ENCODE data around the gene CEP131. TPM values are rescaled to one million over a fixed set of nuclear protein-coding genes. Genes with fewer than 3 reads are reported as not detected.

The CEP131 gene
- total and polyA plus RNA-seq, 5 donors from 2014 or later: 1.4 to 9.9 (median 2.0) TPM

DNA sequence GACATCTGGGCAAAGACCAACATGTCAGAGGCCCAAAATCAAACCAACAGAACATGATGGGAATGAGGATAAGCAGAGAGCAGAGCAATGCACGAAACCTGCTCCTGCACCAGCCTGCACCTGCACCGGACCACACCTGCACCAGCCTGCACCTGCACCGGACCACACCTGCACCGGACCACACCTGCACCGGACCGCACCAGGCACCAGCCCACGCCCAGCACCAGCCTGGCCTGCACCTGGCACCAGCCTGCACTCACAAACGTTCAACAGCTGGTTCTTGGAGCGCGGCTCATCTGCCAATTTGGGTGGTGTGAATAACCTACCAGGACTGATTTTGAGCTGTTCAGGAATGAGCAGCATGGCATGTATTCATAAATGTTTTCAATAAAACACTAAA, 18.2 kb downstream of the CEP131 start:
- DNase-seq (no peak), ATAC-seq (ENCODE audit: low read depth in 2 of 2) (no peak)
- no peaks in the 10 kb centered on the region for H3K4me1 ChIP-seq (ENCODE audit: control insufficient read depth, insufficient read depth, low read length, poor library complexity, severe bottlenecking)
- H3K4me3 ChIP-seq (ENCODE audit: low read depth, low read length): no peak overlapping the region
- Mint-ChIP-seq H3K36me3 (no peaks in the 10 kb centered on the region), H3K4me3 (no peak overlapping the region), H3K4me1 (no peaks in the 10 kb centered on the region), H3K27me3 (no peaks in the 10 kb centered on the region), H3K27ac (no peak overlapping the region), H3K9me3 (no peaks in the 10 kb centered on the region)
- H3K27ac ChIP-seq (ENCODE audit: insufficient read depth, low read length, poor library complexity, severe bottlenecking): no peak overlapping the region
- H3K27me3 ChIP-seq (ENCODE audit: control insufficient read depth, insufficient read depth, low read length): no peaks in the 10 kb centered on the region
- no peaks in the 10 kb centered on the region for H3K9me3 ChIP-seq (ENCODE audit: control insufficient read depth in 2 of 2, low read length in 2 of 2)
- H3K36me3 ChIP-seq (ENCODE audit: control insufficient read depth, insufficient read depth, low read length): no peaks in the 10 kb centered on the region

DNA sequence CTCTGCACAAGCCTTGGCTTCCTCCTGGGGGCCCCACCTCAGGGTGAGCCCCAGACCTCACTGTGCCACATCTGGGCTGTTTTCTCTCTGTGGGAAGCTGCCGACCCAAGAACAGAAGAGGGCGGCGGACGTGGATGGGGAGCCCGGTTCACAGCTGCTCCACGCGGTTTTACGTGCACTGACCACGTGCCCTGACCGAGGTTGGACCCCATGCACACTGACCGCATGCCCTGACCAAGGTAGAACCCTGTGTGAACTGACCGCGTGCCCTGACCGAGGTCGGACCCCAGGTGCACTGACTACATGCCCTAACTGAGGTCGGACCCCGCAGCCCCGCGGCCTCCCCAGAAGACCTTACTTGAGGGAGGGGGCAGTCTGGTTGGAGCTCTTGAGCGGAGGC, 19.6 kb downstream of the CEP131 start:
- H3K9me3 Mint-ChIP-seq: peaks cover 0 to 2% (median 0%) of the 10 kb centered on the region in 7 donors
- Histone ChIP-seq H3K4me3 (ENCODE audit: low read depth, low read length) (no peak overlapping the region), H3K27me3 (ENCODE audit: control insufficient read depth, insufficient read depth, low read length) (no peaks in the 10 kb centered on the region), H3K36me3 (ENCODE audit: control insufficient read depth, insufficient read depth, low read length) (no peaks in the 10 kb centered on the region), H3K9me3 (ENCODE audit: control insufficient read depth in 2 of 2, low read length in 2 of 2) (no peaks in the 10 kb centered on the region), H3K4me1 (ENCODE audit: control insufficient read depth, insufficient read depth, low read length, poor library complexity, severe bottlenecking) (no peaks in the 10 kb centered on the region), H3K27ac (ENCODE audit: insufficient read depth, low read length, poor library complexity, severe bottlenecking) (no peak overlapping the region)
- H3K27ac Mint-ChIP-seq: no peak overlapping the region
- no peaks in the 10 kb centered on the region for H3K4me1 Mint-ChIP-seq
- H3K4me3 Mint-ChIP-seq: no peak overlapping the region
- DNase-seq (no peak), ATAC-seq (ENCODE audit: low read depth in 2 of 2) (no peak)
- no peaks in the 10 kb centered on the region for H3K36me3 Mint-ChIP-seq
- H3K27me3 Mint-ChIP-seq: no peaks in the 10 kb centered on the region

DNA sequence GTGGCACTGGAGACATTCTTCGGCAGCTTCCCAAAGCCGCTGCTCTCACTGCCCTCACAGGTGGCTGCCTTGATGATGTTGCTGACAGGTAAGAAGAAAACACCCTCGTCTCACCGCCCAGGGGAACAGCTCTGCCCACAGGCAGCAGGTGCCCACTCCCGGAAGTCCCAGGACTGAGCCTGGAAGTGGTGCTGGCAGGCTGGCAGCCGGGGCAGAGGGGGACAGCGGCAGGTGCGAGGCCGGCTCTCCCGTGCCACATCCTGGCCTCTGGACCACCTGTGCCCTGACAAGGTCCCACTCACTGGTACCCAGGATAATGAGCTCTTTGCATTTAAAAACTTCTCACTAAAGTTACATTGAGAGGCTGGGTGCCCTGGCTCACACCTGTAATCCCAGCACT, 20.4 kb downstream of the CEP131 start:
- Histone ChIP-seq H3K9me3 (ENCODE audit: control insufficient read depth in 2 of 2, low read length in 2 of 2) (no peaks in the 10 kb centered on the region), H3K27ac (ENCODE audit: insufficient read depth, low read length, poor library complexity, severe bottlenecking) (no peak overlapping the region), H3K36me3 (ENCODE audit: control insufficient read depth, insufficient read depth, low read length) (no peaks in the 10 kb centered on the region), H3K4me1 (ENCODE audit: control insufficient read depth, insufficient read depth, low read length, poor library complexity, severe bottlenecking) (no peaks in the 10 kb centered on the region), H3K27me3 (ENCODE audit: control insufficient read depth, insufficient read depth, low read length) (no peaks in the 10 kb centered on the region), H3K4me3 (ENCODE audit: low read depth, low read length) (no peak overlapping the region)
- Mint-ChIP-seq H3K27me3 (no peaks in the 10 kb centered on the region), H3K4me1 (no peaks in the 10 kb centered on the region), H3K4me3 (no peak overlapping the region), H3K27ac (no peak overlapping the region), H3K36me3 (no peaks in the 10 kb centered on the region), H3K9me3 (peaks cover 0 to 2% (median 0%) of the 10 kb centered on the region in 7 donors)
- ATAC-seq (ENCODE audit: low read depth in 2 of 2): no peak
- DNase-seq: no peak

DNA sequence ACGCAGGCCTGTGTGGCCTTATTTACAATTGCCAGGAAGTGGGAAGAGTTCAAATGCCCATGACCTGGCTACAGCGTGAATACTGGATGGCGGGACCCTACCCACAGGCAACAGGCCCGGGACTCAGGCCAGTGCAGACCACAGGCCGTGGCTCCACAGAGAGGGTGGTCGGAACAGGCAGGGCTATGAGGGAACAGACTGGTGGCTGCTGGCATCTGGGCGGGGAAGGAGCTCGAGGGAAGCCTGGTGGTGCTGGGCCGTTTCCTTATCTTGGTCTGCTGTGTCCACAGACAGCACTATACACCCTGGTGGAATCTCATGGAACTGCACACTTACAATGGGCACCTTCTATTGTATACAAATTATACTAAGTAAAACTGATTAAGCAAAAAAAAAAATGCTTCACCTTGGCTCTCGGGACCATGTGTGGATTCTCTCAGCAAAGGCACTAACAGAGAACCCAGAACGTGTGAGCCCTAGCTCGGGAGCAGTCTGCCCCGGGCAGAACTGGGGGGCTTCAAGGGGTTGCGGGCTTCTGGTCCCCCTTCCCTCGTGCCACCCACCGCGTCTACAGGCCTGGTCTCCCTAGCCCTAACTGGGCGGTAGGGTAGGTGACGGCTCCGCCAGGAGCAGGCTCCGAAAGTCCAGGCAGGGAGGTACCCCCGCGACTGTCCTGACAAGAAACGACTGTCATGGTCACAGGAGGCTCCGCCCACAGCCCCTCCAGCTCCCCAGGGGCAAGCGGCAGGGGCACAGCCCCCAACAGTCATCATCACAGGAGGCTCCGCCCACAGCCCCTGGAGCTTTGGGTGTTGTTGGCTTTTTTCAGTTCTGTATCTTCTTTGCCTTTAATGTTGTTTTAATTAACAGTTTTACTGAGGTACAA, 21.8 kb downstream of the CEP131 start:
- Mint-ChIP-seq H3K36me3 (no peaks in the 10 kb centered on the region), H3K9me3 (peaks cover 0 to 2% (median 0%) of the 10 kb centered on the region in 7 donors), H3K27ac (peak overlapping the region in 1 of 3 donors; percentile 62), H3K4me1 (no peaks in the 10 kb centered on the region), H3K4me3 (no peak overlapping the region), H3K27me3 (no peaks in the 10 kb centered on the region)
- H3K4me3 ChIP-seq (ENCODE audit: low read depth, low read length): no peak overlapping the region
- H3K27ac ChIP-seq (ENCODE audit: insufficient read depth, low read length, poor library complexity, severe bottlenecking): no peak overlapping the region
- H3K9me3 ChIP-seq (ENCODE audit: control insufficient read depth in 2 of 2, low read length in 2 of 2): no peaks in the 10 kb centered on the region
- H3K4me1 ChIP-seq (ENCODE audit: control insufficient read depth, insufficient read depth, low read length, poor library complexity, severe bottlenecking): no peaks in the 10 kb centered on the region
- H3K27me3 ChIP-seq (ENCODE audit: control insufficient read depth, insufficient read depth, low read length): no peaks in the 10 kb centered on the region
- peak in 1 of 3 donors; percentile 52 for DNase-seq
- ATAC-seq (ENCODE audit: low read depth in 2 of 2): no peak
- no peaks in the 10 kb centered on the region for H3K36me3 ChIP-seq (ENCODE audit: control insufficient read depth, insufficient read depth, low read length)

DNA sequence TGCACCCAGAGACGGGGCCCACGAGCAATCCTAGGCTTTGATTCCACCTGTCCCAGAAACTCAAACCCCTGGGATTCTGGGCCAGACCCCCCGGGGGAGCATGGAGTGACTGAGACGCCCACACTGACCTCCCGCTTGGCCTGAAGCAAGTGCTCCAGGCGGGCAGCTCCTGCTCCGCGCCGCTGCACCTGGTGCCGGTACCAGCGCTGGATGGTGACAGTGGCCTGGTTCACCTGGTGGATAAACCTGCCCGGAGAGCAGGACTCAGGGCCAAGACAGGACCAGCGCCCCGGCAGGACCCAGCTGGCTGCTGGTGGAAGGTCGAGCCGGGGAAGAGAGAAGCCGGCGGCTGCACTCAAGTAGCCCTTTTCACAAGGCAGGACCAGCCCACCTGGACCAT, 22.6 kb downstream of the CEP131 start:
- Histone ChIP-seq H3K27ac (ENCODE audit: insufficient read depth, low read length, poor library complexity, severe bottlenecking) (no peak overlapping the region), H3K9me3 (ENCODE audit: control insufficient read depth in 2 of 2, low read length in 2 of 2) (no peaks in the 10 kb centered on the region), H3K27me3 (ENCODE audit: control insufficient read depth, insufficient read depth, low read length) (no peaks in the 10 kb centered on the region), H3K36me3 (ENCODE audit: control insufficient read depth, insufficient read depth, low read length) (no peaks in the 10 kb centered on the region), H3K4me3 (ENCODE audit: low read depth, low read length) (no peak overlapping the region), H3K4me1 (ENCODE audit: control insufficient read depth, insufficient read depth, low read length, poor library complexity, severe bottlenecking) (no peaks in the 10 kb centered on the region)
- Mint-ChIP-seq H3K9me3 (peaks cover 0 to 2% (median 0%) of the 10 kb centered on the region in 7 donors), H3K4me1 (no peaks in the 10 kb centered on the region), H3K27me3 (no peaks in the 10 kb centered on the region), H3K27ac (no peak overlapping the region), H3K36me3 (no peaks in the 10 kb centered on the region), H3K4me3 (no peak overlapping the region)
- no peak for DNase-seq
- ATAC-seq (ENCODE audit: low read depth in 2 of 2): no peak

DNA sequence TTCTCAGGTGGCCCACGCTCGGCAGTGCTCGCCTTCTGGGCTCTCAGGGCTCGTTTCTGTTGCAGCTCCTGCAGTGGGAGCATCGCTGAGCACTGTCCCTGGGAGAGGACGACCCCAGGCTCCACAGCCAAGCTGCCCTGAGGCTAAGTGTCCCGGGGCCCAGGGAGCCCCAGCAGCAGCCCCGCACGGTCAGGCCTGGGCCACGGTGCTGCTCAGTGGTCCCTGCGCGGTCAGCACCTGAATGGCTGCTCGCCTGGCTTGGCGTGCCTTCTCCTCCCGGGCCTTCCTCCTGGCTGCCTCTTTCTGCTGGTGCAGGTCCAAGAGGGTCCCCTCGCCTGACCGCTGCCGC, 23.3 kb downstream of the CEP131 start:
- H3K9me3 ChIP-seq (ENCODE audit: control insufficient read depth in 2 of 2, low read length in 2 of 2): no peaks in the 10 kb centered on the region
- ATAC-seq (ENCODE audit: low read depth in 2 of 2) (no peak), DNase-seq (no peak)
- no peak overlapping the region for H3K4me3 Mint-ChIP-seq
- peaks cover 0 to 2% (median 0%) of the 10 kb centered on the region in 7 donors for H3K9me3 Mint-ChIP-seq
- no peaks in the 10 kb centered on the region for H3K27me3 ChIP-seq (ENCODE audit: control insufficient read depth, insufficient read depth, low read length)
- H3K4me1 ChIP-seq (ENCODE audit: control insufficient read depth, insufficient read depth, low read length, poor library complexity, severe bottlenecking): no peaks in the 10 kb centered on the region
- H3K36me3 Mint-ChIP-seq: no peaks in the 10 kb centered on the region
- H3K36me3 ChIP-seq (ENCODE audit: control insufficient read depth, insufficient read depth, low read length): no peaks in the 10 kb centered on the region
- H3K4me3 ChIP-seq (ENCODE audit: low read depth, low read length): no peak overlapping the region
- no peak overlapping the region for H3K27ac ChIP-seq (ENCODE audit: insufficient read depth, low read length, poor library complexity, severe bottlenecking)
- H3K27me3 Mint-ChIP-seq: no peaks in the 10 kb centered on the region
- H3K27ac Mint-ChIP-seq: no peak overlapping the region
- no peaks in the 10 kb centered on the region for H3K4me1 Mint-ChIP-seq

DNA sequence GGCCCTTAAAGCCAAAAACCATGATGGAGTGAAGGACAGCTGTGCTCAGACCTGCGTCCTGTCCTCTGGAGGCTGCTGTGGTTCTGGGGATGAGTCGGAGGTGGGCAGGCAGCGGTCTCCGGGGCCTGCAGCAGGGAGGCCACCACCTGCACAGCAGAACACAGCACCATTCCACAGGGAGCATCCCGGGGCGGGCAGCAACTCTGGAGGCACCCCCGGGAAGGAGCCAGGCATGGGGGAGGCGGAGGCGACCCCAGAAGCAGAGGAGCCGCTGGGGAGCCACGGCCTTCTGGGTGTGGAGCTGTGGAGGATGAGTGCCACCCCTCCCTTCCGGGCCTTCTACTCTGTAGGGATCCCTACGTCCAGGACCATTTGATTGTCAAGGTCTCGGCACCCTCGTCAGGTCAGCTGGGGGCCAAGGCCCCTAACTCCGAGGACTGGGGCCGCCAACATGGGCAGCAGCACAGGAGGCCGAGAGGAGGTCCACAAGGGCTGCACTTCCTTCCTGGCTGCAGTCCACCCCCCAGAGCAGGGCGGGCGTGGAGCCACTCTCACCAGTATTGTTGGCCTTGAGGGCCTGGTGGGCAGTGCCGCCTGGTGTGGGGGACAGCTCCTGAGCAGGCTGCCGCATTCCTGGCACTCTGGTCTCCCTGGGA, 23.8 kb downstream of the CEP131 start:
- Histone ChIP-seq H3K9me3 (ENCODE audit: control insufficient read depth in 2 of 2, low read length in 2 of 2) (no peaks in the 10 kb centered on the region), H3K4me3 (ENCODE audit: low read depth, low read length) (no peak overlapping the region), H3K27me3 (ENCODE audit: control insufficient read depth, insufficient read depth, low read length) (no peaks in the 10 kb centered on the region), H3K27ac (ENCODE audit: insufficient read depth, low read length, poor library complexity, severe bottlenecking) (no peak overlapping the region), H3K4me1 (ENCODE audit: control insufficient read depth, insufficient read depth, low read length, poor library complexity, severe bottlenecking) (no peaks in the 10 kb centered on the region), H3K36me3 (ENCODE audit: control insufficient read depth, insufficient read depth, low read length) (no peaks in the 10 kb centered on the region)
- Mint-ChIP-seq H3K36me3 (no peaks in the 10 kb centered on the region), H3K4me3 (no peak overlapping the region), H3K27me3 (no peaks in the 10 kb centered on the region), H3K4me1 (no peaks in the 10 kb centered on the region), H3K27ac (no peak overlapping the region), H3K9me3 (peaks cover 0 to 2% (median 0%) of the 10 kb centered on the region in 7 donors)
- no peak for ATAC-seq (ENCODE audit: low read depth in 2 of 2)
- no peak for DNase-seq
